MCF 10A (cell line): Measurements from ENCODE around the gene GREB1. TPM values are rescaled to one million over a fixed set of nuclear protein-coding genes. Genes with fewer than 3 reads are reported as not detected.

Experiments
- BruUV-seq: library from RNA; stranded (reverse); fragments of 400-500 nt; replicated peaks from 2 replicates; lab custom pipeline; 2021; lab: Mats Ljungman, UMichigan
- CTCF ChIA-PET: fragments of 300-600 bp; sonication (Branson Sonifier 250); formaldehyde crosslinking; extraction: SDS; loops from one replicate; lab custom pipeline; 2021; ENCODE audit warnings: antibody characterized with exemption, inconsistent platforms; lab: Yijun Ruan, JAX
- POLR2A ChIA-PET: fragments of 300-600, 350-650 bp; sonication (Branson Sonifier 250); formaldehyde crosslinking; extraction: SDS; loops from one replicate; lab custom pipeline; 2020; ENCODE audit warnings: antibody characterized with exemption, inconsistent platforms; lab: Yijun Ruan, JAX
- DNase-seq: peaks from one replicate; pipeline ENCODE4 v3.0.0-alpha.2; 2018; ENCODE audit not compliant: unreplicated experiment
- H3K27ac Mint-ChIP-seq: one replicate; pipeline ENCODE4 v1.8.0; 2022; ENCODE audit warnings: mild to moderate bottlenecking, low read depth, mixed read lengths; ENCODE audit not compliant: unreplicated experiment
- H3K27me3 Mint-ChIP-seq: one replicate; pipeline ENCODE4 v1.8.0; 2022; ENCODE audit warnings: mixed read lengths; ENCODE audit not compliant: insufficient read depth, unreplicated experiment
- H3K36me3 Mint-ChIP-seq: one replicate; pipeline ENCODE4 v1.8.0; 2022; ENCODE audit warnings: mild to moderate bottlenecking, moderate library complexity, mixed read lengths; ENCODE audit not compliant: insufficient read depth, unreplicated experiment
- H3K4me1 Mint-ChIP-seq: one replicate; pipeline ENCODE4 v1.8.0; 2022; ENCODE audit warnings: mixed read lengths; ENCODE audit not compliant: insufficient read depth, unreplicated experiment
- H3K4me3 Mint-ChIP-seq: one replicate; pipeline ENCODE4 v1.8.0; 2022; ENCODE audit warnings: mild to moderate bottlenecking, moderate library complexity, mixed read lengths; ENCODE audit not compliant: unreplicated experiment
- H3K9me3 Mint-ChIP-seq: one replicate; pipeline ENCODE4 v1.8.0; 2022; ENCODE audit warnings: mixed read lengths; ENCODE audit not compliant: unreplicated experiment
- intact Hi-C: fragments of 100-400 bp; cut with micrococcal nuclease; formaldehyde crosslinking; loops from 2 replicates; pipeline ENCODE4 v1.14.1; 2022
- total RNA-seq: library from RNA; stranded (reverse); gene quantifications from 2 replicates; pipeline ENCODE4 v1.2.3, GENCODE V29; 2022
- TF ChIP-seq, protein P1 (sequence below): fragments of 200-600 bp; IDR thresholded peaks from one replicate; pipeline ENCODE4 v1.8.0; 2022; ENCODE audit warnings: antibody characterized with exemption, mild to moderate bottlenecking; ENCODE audit not compliant: unreplicated experiment

Gene GREB1
- total RNA-seq, 1 experiment from 2014 or later = 1.7 TPM

DNA sequence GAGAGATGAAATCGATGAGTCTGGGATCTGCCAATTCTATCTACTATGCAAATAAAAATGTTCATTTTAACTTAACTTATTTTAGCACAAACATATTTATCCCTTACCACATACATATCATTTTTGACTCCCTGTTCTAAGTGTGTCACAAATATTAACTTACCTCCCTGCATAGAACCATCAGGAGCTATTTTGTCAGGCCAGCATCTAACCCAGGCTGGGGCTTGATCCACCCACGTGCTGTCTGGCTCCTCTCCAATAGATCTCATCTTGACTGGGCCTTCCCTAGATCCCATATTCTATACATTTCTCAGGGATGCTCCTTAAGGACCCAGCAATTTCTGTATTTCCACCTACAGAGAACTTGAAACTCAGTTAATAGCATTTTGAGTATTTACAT, 115.2 kb downstream of the GREB1 start:
- no peak for DNase-seq
- H3K9me3 Mint-ChIP-seq = no peaks in the 10 kb centered on the region
- no peaks in the 10 kb centered on the region for H3K36me3 Mint-ChIP-seq
- H3K27ac Mint-ChIP-seq = no peak overlapping the region
- no peaks in the 10 kb centered on the region for H3K4me1 Mint-ChIP-seq
- CTCF ChIA-PET = interaction anchor here (0.6 kb wide), 1 partner anchor 32 kb away, joined by 4 read pairs; no protein-coding TSS in a partner anchor
- intact Hi-C loops = no loop called here
- POLR2A ChIA-PET = no interaction called here
- no peaks in the 10 kb centered on the region for H3K27me3 Mint-ChIP-seq
- TF ChIP-seq, protein P1, sequence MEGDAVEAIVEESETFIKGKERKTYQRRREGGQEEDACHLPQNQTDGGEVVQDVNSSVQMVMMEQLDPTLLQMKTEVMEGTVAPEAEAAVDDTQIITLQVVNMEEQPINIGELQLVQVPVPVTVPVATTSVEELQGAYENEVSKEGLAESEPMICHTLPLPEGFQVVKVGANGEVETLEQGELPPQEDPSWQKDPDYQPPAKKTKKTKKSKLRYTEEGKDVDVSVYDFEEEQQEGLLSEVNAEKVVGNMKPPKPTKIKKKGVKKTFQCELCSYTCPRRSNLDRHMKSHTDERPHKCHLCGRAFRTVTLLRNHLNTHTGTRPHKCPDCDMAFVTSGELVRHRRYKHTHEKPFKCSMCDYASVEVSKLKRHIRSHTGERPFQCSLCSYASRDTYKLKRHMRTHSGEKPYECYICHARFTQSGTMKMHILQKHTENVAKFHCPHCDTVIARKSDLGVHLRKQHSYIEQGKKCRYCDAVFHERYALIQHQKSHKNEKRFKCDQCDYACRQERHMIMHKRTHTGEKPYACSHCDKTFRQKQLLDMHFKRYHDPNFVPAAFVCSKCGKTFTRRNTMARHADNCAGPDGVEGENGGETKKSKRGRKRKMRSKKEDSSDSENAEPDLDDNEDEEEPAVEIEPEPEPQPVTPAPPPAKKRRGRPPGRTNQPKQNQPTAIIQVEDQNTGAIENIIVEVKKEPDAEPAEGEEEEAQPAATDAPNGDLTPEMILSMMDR = no peak
- H3K4me3 Mint-ChIP-seq = no peak overlapping the region
- no TSS peak for BruUV-seq

DNA sequence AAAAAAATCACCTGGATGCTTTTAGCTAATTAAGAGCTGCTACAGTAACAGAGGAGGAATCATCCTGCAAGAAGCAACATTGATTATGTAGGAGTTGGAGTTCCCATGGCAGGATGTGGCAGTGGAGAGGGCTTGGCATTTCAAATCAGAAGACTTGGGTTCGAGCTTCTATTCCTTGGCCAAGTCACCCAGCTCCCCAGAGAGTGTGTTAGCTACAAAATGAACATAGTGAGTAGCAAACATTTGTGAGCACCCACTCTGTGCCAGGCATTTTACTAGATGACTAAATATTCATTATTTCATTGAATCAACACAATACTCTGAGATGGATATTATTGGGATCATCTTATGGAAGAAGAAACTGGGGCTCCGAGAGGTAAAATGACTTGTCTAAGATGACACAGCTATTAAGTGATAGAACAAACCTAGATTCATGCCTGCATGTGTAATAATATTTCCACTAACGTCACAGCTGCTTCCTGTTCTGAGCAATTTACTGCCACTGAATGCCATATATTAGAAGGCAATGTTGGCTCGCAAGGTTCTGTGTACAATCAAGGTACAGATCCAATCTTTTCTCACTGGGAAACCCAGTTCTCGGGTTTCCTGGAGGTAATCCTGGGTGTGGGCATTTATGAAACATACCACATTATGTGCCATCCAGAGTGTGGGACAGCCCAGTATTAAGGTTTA, 118.2 kb downstream of the GREB1 start:
- no peaks in the 10 kb centered on the region for H3K9me3 Mint-ChIP-seq
- DNase-seq = no peak
- H3K4me3 Mint-ChIP-seq = no peak overlapping the region
- H3K36me3 Mint-ChIP-seq = no peaks in the 10 kb centered on the region
- no TSS peak for BruUV-seq
- intact Hi-C loops = no loop called here
- H3K27me3 Mint-ChIP-seq = no peaks in the 10 kb centered on the region
- CTCF ChIA-PET = interaction anchor here (0.7 to 1.2 kb wide), 4 partner anchors 9 to 519 kb away, joined by 3 read pairs; a partner anchor contains a TSS
- H3K4me1 Mint-ChIP-seq = no peaks in the 10 kb centered on the region
- H3K27ac Mint-ChIP-seq = no peak overlapping the region
- TF ChIP-seq, protein P1 = no peak
- POLR2A ChIA-PET = interaction anchor here (0.9 to 1.0 kb wide), 2 partner anchors 13 to 16 kb away, joined by 3 read pairs; no protein-coding TSS in a partner anchor

DNA sequence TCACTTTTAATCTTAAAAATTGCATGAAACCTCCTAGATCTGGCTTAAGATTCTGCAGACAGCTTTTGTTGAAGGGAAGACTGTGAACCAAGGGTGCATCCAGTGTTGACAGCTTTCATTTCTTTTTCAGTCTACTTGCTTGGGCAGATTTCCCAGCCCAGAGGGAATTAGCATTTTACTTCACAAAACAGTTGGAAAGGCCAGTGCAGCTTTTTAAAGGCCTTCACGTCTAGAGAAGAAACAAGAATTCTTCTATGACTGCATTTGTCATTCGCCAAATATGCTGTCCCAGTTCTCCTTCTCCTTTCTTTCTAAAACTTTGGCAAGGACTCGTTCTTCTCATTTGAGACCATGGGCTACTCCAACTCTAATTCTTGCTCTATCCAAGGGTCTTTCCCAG, 118.7 kb downstream of the GREB1 start:
- H3K36me3 Mint-ChIP-seq = no peaks in the 10 kb centered on the region
- intact Hi-C loops = no loop called here
- no peaks in the 10 kb centered on the region for H3K4me1 Mint-ChIP-seq
- DNase-seq = no peak
- ChIA-PET POLR2A (interaction anchor here (0.9 kb wide), 1 partner anchor 86 kb away, joined by 3 read pairs; no protein-coding TSS in a partner anchor), CTCF (interaction anchor here (0.5 to 1.2 kb wide), 3 partner anchors 30 to 521 kb away, joined by 3 read pairs; no protein-coding TSS in a partner anchor)
- no peaks in the 10 kb centered on the region for H3K9me3 Mint-ChIP-seq
- no peak overlapping the region for H3K27ac Mint-ChIP-seq
- no peak overlapping the region for H3K4me3 Mint-ChIP-seq
- H3K27me3 Mint-ChIP-seq = no peaks in the 10 kb centered on the region
- TF ChIP-seq, protein P1 = no peak
- BruUV-seq = no TSS peak

DNA sequence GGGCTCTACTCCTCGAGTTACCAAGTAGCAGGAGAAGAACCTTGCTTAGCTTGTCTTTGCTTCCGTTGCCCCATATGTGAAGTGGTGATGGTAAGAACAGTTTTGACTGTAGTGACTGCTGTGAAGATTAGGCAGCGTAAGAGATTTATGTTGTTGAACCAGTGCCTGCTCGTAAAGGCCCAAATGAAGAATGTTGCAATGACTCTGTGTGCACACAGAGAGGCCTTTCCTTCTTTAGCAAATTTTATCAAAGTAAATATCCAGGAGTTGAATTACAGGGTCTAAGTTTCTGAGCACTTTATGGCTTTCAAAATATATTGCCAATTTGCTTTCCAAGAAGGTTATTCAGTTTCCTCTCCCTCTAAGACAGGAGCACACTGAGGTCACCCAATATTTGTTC, 121.7 kb downstream of the GREB1 start:
- POLR2A ChIA-PET = no interaction called here
- DNase-seq = no peak
- TF ChIP-seq, protein P1 = no peak

More for the DNA sequence above, 121.7 kb downstream of the GREB1 start:
- no peaks in the 10 kb centered on the region for H3K4me1 Mint-ChIP-seq
- no peaks in the 10 kb centered on the region for H3K27me3 Mint-ChIP-seq
- H3K9me3 Mint-ChIP-seq = no peaks in the 10 kb centered on the region
- H3K27ac Mint-ChIP-seq = no peak overlapping the region
- H3K4me3 Mint-ChIP-seq = no peak overlapping the region
- H3K36me3 Mint-ChIP-seq = no peaks in the 10 kb centered on the region
- CTCF ChIA-PET = interaction anchor here (0.6 kb wide), 1 partner anchor 582 kb away, joined by 3 read pairs; no protein-coding TSS in a partner anchor
- intact Hi-C loops = no loop called here
- no TSS peak for BruUV-seq
